PC-3 (cell line): Measurements from ENCODE around the gene NLRP10. TPM values are rescaled to one million over a fixed set of nuclear protein-coding genes. Genes with fewer than 3 reads are reported as not detected.

ENCODE experiments used
- ATAC-seq: fragments of 200-7000 bp; cut with Tn5 transposase; 2 replicates; pipeline ENCODE4 v1.9.1; 2020; ENCODE audit warnings: mild to moderate bottlenecking, moderate library complexity
- BruUV-seq: library from RNA; stranded (reverse); fragments of 400-500 nt; replicated peaks from 2 replicates; lab custom pipeline; 2021; lab: Mats Ljungman, UMichigan
- CTCF ChIA-PET: fragments of 300-600 bp; sonication (Branson Sonifier 250); formaldehyde crosslinking; loops from one replicate; lab custom pipeline; 2022; ENCODE audit warnings: antibody characterized with exemption; lab: Charles Lee
- POLR2A ChIA-PET: fragments of 300-600 bp; sonication (Branson Sonifier 250); formaldehyde crosslinking; loops from one replicate; lab custom pipeline; 2022; ENCODE audit warnings: antibody characterized with exemption; ENCODE audit not compliant: unreplicated experiment; lab: Charles Lee
- DNase-seq: peaks from one replicate; pipeline ENCODE4 v3.0.0-alpha.2; 2015
- H2AFZ ChIP-seq: fragments of 300-600 bp; sonication (generic); 2 replicates; pipeline ENCODE4 v1.6.0; 2016; ENCODE audit warnings: antibody characterized with exemption, low read length
- H3F3A ChIP-seq: fragments of 300-600 bp; sonication (generic); one replicate; pipeline ENCODE4 v1.6.0; 2017; ENCODE audit warnings: antibody characterized with exemption, low read length, control low read depth, mild to moderate bottlenecking; ENCODE audit not compliant: unreplicated experiment
- H3K27ac ChIP-seq: fragments of 300-600 bp; sonication (generic); 2 replicates; pipeline ENCODE4 v1.5.1; 2016; ENCODE audit warnings: mild to moderate bottlenecking, low read length
- H3K27me3 ChIP-seq: fragments of 300-600 bp; sonication (generic); 2 replicates; pipeline ENCODE4 v1.6.1; 2016; ENCODE audit warnings: low read length, mixed read lengths
- H3K36me3 ChIP-seq: fragments of 300-600 bp; sonication (generic); 2 replicates; pipeline ENCODE4 v1.6.1; 2016; ENCODE audit warnings: low read depth, mixed run types, low read length, mixed read lengths
- H3K4me1 ChIP-seq: fragments of 300-600 bp; sonication (generic); 2 replicates; pipeline ENCODE4 v1.5.1; 2016; ENCODE audit warnings: low read length; ENCODE audit not compliant: insufficient read depth
- H3K4me2 ChIP-seq: fragments of 300-600 bp; sonication (generic); 2 replicates; pipeline ENCODE4 v1.6.0; 2016; ENCODE audit warnings: low read length
- H3K4me3 ChIP-seq: fragments of 300-600 bp; sonication (generic); 2 replicates; pipeline ENCODE4 v1.5.1; 2016; ENCODE audit warnings: mild to moderate bottlenecking, low read length, mixed read lengths
- H3K79me2 ChIP-seq: fragments of 300-600 bp; sonication (generic); 2 replicates; pipeline ENCODE4 v1.6.1; 2017; ENCODE audit warnings: low read length, mixed read lengths
- H3K9ac ChIP-seq: fragments of 300-600 bp; sonication (generic); 2 replicates; pipeline ENCODE4 v1.6.0; 2016; ENCODE audit warnings: mild to moderate bottlenecking, low read length
- H3K9me2 ChIP-seq: fragments of 300-600 bp; sonication (generic); replicated peaks from 2 replicates; pipeline ENCODE4 v1.6.1; 2016; ENCODE audit warnings: mixed run types, low read length, mixed read lengths
- H3K9me3 ChIP-seq: fragments of 300-600 bp; sonication (generic); 2 replicates; pipeline ENCODE4 v1.6.1; 2016; ENCODE audit warnings: low read length, mixed read lengths
- H4K20me1 ChIP-seq: fragments of 300-600 bp; sonication (generic); 2 replicates; pipeline ENCODE4 v1.6.1; 2016; ENCODE audit warnings: low read length, mixed read lengths
- EZH2 ChIP-seq: fragments of 300-600 bp; sonication (generic); IDR thresholded peaks from one replicate; pipeline ENCODE4 v1.6.1; 2017; ENCODE audit warnings: antibody characterized with exemption, mild to moderate bottlenecking, low read length; ENCODE audit not compliant: unreplicated experiment
- EZH2phosphoT487 ChIP-seq: fragments of 300-600 bp; sonication (generic); IDR thresholded peaks from 2 replicates; pipeline ENCODE4 v1.6.1; 2018; ENCODE audit warnings: mild to moderate bottlenecking, antibody characterized with exemption, low read length, borderline replicate concordance
- intact Hi-C: fragments of 100-400 bp; cut with micrococcal nuclease; formaldehyde crosslinking; loops from 2 replicates; pipeline ENCODE4 v1.9.0; 2023
- total RNA-seq: library from RNA; depleted of rRNA; stranded (reverse); fragments of >200 nt; gene quantifications from 2 replicates; pipeline ENCODE4 v1.2.3, GENCODE V29; 2014
- TF ChIP-seq, protein P1 (sequence below): fragments of 300-600 bp; sonication (generic); conservative IDR thresholded peaks from 2 replicates; pipeline ENCODE4 v1.5.1; 2017; ENCODE audit warnings: antibody characterized with exemption, low read depth, mild to moderate bottlenecking, low read length

The NLRP10 gene
- total RNA-seq, 1 experiment from 2014 or later: 1.9 TPM

DNA sequence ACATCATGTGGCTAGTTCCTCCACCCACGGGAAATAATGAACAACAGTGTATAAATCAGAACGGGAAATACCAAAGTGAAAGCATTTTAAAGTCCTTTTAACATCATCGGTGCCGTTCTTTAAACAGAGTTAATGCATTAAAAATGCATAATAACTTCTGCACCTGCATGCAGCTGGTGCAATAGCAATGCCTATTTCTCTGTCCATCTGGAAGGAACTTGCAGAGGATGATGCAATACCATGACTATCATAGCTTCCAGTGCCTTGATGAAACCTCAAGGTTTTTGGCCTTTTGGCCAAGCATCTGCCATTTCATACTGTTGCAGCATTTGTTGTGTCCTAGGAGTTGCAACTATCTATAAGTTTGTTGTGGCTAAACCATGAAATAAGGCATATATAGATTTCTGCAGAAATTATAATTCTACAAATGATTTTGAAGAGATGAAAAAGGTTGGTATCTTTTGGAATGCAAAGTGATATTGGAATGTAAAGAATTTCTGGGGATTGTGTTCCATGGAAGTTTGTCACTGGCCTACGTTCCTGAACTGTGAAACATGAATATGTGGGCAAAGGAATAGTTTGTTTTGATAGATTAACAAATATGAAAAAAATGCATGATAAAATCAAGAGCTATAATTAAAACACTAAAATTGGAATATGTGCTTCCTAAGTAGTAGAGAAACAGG, 12.1 kb upstream of the NLRP10 start:
- POLR2A ChIA-PET: interaction anchor here (0.6 to 1.8 kb wide), 2 partner anchors 9 to 28 kb away, joined by 3 to 11 read pairs; partner anchors contain the start of gene EIF3F

DNA sequence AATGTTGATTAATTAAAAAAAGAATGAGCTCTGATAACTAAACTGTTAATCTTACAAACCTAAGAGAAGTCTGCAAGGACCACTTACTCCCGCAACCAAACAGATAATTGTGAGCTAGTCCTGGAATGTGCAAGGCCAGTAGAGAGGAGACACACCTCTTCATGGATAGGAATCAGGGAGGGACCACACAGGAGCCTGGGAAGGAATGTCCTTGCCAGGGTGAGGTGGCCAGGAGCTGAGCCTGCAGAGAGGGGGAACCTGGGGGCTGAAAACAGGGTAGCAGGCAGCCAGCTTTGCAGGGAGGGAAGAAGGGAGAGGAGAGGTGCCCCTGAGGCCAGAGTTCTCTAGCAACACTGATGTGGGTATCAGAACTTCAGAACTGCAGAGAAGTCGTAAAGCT, 9.4 kb upstream of the NLRP10 start:
- no peak for TF ChIP-seq EZH2
- TF ChIP-seq, protein P1, sequence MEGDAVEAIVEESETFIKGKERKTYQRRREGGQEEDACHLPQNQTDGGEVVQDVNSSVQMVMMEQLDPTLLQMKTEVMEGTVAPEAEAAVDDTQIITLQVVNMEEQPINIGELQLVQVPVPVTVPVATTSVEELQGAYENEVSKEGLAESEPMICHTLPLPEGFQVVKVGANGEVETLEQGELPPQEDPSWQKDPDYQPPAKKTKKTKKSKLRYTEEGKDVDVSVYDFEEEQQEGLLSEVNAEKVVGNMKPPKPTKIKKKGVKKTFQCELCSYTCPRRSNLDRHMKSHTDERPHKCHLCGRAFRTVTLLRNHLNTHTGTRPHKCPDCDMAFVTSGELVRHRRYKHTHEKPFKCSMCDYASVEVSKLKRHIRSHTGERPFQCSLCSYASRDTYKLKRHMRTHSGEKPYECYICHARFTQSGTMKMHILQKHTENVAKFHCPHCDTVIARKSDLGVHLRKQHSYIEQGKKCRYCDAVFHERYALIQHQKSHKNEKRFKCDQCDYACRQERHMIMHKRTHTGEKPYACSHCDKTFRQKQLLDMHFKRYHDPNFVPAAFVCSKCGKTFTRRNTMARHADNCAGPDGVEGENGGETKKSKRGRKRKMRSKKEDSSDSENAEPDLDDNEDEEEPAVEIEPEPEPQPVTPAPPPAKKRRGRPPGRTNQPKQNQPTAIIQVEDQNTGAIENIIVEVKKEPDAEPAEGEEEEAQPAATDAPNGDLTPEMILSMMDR: no peak
- no peak for TF ChIP-seq EZH2phosphoT487
- no peak overlapping the region for H3K27ac ChIP-seq
- no TSS peak for BruUV-seq
- 0 out of 2 replicates have a peak, but pooled peaks cover 3% of the 10 kb centered on the region for H3K9me3 ChIP-seq
- no peaks in the 10 kb centered on the region for H4K20me1 ChIP-seq
- H3K9me2 ChIP-seq: no peaks in the 10 kb centered on the region
- H3K27me3 ChIP-seq: no peaks in the 10 kb centered on the region
- H2AFZ ChIP-seq: 0 out of 2 replicates have a peak overlapping the region, but pooled peaks have one; percentile 30
- no peak overlapping the region for H3K9ac ChIP-seq
- H3F3A ChIP-seq: no peaks in the 10 kb centered on the region
- no peaks in the 10 kb centered on the region for H3K79me2 ChIP-seq
- intact Hi-C loops: no loop called here
- H3K4me3 ChIP-seq: no peak overlapping the region
- H3K4me1 ChIP-seq: peaks cover 50% of the 10 kb centered on the region
- DNase-seq (peak; percentile 62), ATAC-seq (peak; percentile 26; the same call in 1 of the 2 replicates)
- no peak overlapping the region for H3K4me2 ChIP-seq
- POLR2A ChIA-PET: no interaction called here
- CTCF ChIA-PET: interaction anchor here (1.0 to 1.4 kb wide), 2 partner anchors 13 to 70 kb away, joined by 5 to 6 read pairs; partner anchors contain the start of gene EIF3F
- no peaks in the 10 kb centered on the region for H3K36me3 ChIP-seq

More for the DNA sequence above, 12.1 kb upstream of the NLRP10 start:
- TF ChIP-seq EZH2phosphoT487 (no peak), EZH2 (no peak)
- TF ChIP-seq, protein P1: no peak
- Histone ChIP-seq H3K9me3 (no peaks in the 10 kb centered on the region), H3K27ac (peak overlapping the region; percentile 25), H3F3A (no peaks in the 10 kb centered on the region), H3K36me3 (no peaks in the 10 kb centered on the region), H3K9ac (no peak overlapping the region), H3K79me2 (no peaks in the 10 kb centered on the region), H3K27me3 (no peaks in the 10 kb centered on the region), H4K20me1 (no peaks in the 10 kb centered on the region), H3K4me1 (peaks cover 46% of the 10 kb centered on the region), H2AFZ (peak overlapping the region; percentile 62), H3K9me2 (no peaks in the 10 kb centered on the region), H3K4me2 (peak overlapping the region; percentile 75), H3K4me3 (peak overlapping the region; percentile 51)
- peak; percentile 79 for DNase-seq
- intact Hi-C loops: loop anchor here (2.0 kb wide), 1 partner anchor 71 kb away; no protein-coding TSS in a partner anchor
- BruUV-seq: no TSS peak
- CTCF ChIA-PET: interaction anchor here (0.7 to 1.5 kb wide), 5 partner anchors 9 to 144 kb away, joined by 3 to 5 read pairs (median 3); partner anchors contain the start of gene EIF3F
- peak; percentile 69 for ATAC-seq
